HG02973 (cell line): ENCODE measurements around the gene NOP16.

Experiments used
- ATAC-seq: cut with Tn5 transposase; IDR thresholded peaks from one replicate; pipeline ENCODE4 v1.9.1; 2021; ENCODE audit warnings: moderate library complexity; ENCODE audit not compliant: unreplicated experiment

NOP16 gene

DNA sequence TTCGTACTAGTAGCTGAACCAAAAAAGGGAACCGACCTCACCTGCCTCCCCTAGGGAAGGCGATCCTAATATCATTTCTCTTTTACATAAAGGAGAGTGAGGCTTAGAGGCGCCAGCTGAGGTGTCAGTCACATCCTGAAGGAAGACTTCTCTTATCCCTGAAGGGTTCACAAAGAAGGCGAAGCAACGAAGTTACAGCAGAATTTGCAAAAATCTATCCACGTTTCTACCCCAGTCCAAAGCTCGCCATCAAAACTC is 26.2 kb downstream of the NOP16 start:
- no peak for ATAC-seq

DNA sequence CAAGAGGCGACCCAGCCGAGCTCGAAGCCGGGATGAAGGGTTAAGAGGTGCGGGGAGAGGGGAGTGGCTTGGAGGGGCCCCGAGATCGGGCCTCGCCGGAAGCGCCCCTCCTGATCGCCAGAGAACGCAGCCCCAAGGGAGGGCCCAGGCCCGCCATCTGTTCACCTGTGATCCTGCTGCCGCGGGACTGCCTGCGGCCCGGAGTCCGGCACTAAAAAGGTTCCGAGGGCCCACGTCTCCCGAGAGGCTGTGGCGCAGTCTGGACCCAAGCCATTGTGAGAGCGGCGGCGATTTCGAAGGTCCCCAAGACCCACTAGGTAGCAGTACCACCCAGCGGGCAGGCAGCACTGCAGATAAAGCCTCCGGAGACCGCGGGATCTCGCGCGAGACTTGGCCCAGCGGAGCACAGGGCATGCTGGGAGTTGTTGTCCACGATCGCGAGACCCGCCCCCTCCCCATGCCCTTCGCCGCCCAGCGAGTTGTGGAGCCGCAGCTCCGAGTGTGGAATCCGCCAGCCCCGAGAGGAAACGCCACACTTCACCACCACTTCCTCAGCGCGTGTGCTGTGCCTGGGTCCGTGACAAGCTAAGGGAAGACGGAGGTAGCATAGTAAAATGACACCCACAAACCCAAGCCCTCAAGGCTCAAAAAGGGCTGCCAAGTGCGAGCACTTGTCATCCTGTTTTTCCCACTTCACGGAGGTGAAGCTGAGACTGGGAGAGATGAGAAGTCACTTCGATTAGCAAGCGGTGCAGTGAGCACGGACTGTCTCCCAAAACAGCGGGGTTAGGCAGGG is 26.8 kb downstream of the NOP16 start, which contains the start of gene KIAA1191:
Gene KIAA1191 (minus strand): TSS at position 328 of the 796 bp plus-strand sequence. CDS start 2,256 bp downstream, outside the sequence.
- ATAC-seq: peak; percentile 87

DNA sequence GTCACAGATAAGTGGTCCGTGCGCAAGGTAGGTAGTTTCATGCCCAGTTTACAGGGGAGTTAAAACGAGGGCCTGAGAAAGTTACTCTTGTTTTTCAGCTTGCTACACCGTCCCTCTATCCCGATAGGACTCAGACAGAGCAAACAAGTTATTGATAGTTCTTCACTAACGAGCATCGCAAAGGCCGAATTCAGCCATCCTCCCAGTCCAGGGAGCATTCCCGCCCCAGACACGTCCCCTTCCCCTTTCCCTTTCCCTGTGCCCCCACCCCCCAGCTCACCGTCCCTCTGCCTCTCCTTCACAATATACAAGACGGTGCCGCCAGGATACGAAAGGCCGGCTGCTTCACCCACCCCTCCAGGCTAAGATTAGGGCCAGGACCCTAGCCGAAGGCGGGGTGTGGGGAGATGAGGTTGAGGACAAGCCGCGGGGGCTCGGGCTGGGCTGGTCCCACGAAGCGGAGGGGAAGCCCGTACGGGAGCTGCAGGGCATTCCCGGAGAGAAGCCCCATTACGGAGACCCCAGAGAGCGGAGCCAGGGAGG is 27.4 kb downstream of the NOP16 start:
- ATAC-seq: no peak

DNA sequence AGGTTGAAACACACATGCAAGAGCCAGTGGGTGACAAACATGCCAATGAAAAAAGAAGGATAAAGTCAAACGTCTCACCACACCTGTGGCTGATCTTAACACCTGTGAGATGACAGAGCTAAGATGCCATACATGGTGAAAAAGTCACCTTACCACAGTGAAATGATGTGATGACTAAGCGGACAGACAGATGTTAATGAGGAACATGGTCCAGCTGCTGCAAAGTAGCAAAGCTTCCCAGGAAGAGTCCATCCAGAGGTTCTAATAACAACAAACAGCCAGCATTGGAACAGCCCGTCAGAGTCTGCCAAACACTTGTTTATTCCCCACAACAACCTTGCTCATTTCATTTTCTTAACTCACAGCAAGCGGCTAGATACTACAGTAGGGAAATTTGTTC is 28.7 kb downstream of the NOP16 start:
- no peak for ATAC-seq

DNA sequence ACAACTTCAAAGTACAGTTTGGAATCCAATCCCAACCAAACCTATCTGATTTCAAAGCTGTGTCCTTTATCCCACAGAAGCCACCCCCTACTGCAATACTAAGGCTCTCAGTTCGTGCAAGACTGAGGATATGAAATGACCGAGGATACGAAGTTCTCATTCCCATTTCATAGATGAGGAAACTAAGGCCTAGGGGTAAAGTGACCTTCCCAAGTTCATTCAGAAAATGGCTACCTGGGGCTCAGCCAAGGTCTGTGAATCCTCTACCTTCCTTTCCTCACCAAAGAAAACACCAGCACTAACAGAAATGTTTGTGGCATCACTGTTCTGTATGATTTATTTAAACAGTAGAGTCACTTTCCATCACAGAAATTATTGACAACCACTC is 32.2 kb downstream of the NOP16 start:
- no peak for ATAC-seq

DNA sequence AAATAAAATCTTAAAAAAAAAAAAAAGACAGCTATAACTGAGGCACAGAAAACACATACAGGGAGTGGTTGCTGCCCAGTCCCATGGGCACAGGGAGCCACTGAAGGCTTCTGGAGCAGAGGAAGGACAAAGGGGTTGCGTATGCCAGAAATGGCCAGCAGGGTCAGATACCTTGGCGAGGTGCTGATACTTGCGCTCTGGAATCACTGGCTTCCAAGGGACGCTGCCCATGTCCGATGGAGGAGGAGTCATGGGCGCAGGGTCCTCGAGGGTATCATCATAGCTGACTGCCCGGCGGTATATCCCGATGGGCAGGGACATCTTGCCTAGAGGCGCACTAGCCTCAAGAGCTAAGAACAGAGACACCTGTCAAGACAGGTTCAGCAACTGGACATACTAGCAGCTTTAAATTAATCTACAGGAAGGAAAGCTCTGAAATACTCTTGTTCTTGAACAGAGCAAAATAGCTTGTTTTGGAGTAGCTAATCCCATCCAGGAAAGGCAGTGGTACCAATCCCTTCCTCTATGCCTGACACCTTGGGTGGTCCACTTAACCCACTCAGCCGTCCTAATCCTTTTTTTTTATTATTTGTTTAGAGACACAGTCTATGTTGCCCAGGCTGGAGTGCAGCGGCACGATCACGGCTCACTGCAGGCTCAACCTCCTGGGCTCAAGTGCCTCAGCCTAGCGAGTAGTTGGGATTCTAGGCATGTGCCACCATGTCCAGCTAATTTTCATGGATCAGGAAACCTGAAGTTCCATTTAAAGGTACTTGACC is 32.8 kb downstream of the NOP16 start:
- no peak for ATAC-seq

DNA sequence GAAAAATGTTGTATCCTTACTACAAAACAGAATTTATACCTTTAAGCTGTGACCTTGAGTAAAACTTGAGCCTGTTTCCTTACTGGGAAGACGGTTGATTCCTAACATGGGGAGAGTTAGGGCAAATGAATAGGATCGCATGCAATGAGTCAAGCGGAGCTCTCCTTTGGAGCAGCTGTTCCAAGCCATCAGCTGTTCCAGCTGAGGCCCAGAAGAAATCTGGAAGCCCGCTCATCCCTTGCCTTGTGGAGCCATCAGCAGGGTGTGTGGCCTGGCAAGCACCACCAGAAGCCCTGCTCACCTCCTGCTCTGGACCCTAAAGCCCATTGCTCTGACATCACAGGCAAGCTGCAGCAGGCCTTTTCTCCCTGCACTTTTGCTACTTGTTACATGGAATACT is 34.9 kb downstream of the NOP16 start:
- no peak for ATAC-seq

DNA sequence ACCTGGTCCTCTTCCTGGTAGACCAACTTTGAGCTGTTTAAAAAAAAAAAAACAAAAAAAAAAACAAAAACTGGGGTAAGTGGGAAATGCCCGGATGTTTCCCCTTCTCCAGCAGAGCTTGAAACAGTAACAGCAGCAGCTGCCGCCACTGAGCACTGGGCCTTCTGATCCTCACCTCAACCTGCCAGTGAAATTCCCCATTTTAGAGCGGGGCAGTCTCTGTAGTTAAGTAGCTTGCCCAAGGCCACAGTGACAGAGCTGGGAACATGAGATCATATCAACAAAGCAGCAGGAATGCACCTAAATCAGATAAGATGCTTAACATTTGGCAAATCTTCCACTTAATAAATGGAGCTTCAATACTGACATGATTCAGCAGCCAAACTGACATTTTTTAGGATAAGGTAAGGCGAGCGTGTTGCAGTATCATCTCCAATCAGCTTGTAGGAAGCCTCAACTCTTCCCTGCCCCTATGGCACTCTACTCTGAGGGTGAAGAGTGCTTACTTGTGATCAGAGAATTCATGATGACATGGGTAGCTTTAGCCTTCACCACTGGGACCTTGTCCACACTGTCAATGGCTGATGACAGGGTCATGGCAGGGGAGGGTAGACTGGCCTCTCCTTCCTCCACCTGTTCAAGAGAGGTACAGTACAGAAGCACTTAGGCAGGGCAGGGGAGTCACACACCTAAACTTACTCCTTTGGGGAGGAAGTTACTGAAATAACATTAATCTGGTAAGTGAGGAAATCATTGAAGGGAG is 36.1 kb downstream of the NOP16 start:
- ATAC-seq: no peak

DNA sequence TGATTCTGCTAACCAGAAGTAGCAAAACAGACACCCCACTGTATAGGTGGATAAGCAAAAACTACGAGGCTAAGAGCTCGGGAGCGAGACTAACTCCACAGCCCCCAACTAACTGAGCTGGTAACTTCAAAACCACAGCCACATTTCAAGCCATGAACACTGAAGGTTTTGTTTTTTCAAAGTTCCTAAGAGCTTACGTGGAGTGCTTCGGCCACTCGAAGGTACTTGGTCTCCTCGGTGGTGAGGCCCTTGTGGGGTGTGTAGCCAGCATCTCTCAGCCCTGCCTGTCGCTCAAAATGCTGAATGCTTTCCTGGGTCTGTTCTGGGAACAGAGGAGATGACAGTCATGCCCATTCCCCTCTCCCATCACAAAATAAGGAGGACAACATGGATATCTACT is 38.0 kb downstream of the NOP16 start:
- no peak for ATAC-seq

DNA sequence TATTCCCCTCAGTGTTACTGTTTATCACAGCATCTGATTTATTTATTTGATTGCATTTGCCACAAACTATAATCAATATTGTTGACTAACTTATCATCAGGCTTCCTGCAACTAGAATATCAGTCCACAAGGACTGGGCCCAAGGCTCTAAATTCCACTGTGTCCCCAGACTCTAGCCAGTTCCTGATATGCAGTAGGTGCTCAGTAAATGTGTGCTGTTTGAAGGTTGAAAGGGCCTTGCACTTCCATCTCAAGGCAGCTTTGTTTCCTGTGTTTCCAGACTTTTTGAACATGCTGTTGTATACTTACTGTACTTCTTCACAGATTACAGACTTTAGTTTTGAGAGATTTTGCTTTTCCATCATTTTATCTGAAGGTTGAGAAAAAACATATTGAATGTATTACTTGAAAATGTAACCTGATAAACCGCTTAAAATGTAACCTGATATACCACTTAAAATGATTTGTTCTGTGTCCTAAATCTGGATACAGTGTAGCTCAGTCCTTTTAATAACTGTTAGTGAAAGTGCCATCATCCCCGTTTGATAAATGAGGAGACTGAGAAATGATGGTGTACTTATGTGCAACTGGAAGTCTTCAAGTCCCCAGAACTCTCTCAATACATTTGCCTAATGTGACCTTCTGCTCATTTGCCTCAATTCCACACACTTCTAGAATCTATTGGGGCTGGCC is 45.5 kb downstream of the NOP16 start:
- no peak for ATAC-seq

DNA sequence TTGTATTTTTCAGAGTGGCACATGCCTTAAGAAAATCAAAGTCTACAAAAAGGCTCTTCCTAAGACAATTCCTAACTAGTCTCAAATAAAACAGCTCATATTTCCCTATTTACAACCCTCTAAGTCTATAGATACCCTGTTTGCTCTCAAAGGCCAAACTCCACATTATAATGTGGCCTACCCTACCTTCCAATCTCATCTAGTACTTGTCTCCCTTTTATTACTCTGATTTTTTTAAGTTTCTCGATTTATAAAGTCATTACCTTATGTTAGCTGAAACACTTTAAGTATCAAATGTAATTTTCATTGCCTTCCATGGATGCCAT is 46.3 kb downstream of the NOP16 start:
- ATAC-seq: no peak

DNA sequence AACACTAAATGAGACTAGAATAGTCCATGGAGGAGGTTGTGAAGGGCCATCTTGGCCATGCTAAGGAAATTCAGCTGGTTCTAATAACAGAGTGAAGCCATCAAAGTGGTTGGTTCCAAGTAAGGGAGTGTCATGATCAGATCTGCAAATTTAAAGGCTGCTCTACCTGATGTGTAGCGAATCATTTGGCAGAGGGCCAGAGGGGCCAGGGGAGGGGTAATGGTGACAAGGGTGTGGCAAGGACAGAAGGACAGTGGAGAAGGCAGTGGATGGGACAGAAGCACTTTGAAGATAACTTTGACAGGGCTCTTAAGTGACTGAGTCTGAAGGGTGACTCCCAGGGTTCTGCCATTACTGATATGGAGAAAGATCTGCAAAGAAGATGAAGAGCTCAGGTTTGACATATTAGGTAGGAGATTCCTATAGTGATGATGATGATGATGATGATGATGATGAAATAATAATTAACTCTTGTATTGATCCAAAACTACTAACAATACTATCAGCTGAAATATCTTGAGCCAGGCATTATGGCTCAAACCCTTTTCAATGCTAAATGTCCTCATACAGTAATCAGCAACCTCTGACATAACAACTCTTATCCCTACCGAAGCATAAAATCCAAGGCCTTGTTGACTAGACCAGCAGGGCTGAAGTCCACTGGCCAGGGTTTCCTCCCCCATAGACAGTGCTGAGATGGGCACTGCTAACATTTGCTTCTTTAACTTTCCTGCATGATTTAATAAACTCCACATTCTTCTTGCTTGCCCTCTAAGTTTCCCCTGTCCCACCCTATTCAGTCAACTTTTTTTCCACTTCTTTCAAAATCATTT is 46.9 kb downstream of the NOP16 start:
- no peak for ATAC-seq

DNA sequence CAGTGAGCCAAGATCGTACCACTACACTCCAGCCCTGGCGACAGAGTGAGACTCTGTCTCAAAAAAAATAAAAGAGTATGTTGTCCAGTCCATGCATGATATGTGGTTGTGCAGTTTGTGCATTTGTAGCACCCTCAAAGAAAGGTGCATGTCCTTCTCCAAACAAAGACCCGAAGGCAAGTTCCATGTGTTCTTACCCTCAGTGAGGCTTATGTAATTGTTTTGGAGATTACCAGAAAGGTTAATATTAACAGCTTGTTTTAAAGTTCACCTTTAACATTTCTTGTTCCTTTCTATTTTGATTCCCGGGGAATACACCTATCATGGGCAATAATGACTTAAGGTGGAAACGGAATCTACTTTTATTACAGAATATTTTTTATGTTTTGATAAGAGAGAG is 49.1 kb downstream of the NOP16 start:
- no peak for ATAC-seq

DNA sequence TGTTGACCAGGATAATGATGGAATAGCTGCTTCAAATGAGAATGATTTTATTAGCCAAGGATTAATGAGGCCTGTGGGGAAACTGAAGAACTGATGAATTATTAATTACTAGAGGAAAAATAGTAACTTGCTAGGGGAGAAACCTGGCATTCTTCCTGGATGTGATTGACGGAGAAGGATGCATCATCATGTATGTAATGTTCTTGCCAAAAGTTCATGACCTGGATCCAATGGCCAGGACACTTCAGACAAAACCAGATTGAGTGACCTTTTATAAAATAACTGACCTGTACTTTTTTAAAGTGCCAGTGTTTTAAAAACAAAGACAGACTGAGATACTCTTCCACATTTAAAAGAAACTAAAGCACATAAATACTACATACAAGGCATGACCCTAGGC is 50.5 kb downstream of the NOP16 start:
- no peak for ATAC-seq

DNA sequence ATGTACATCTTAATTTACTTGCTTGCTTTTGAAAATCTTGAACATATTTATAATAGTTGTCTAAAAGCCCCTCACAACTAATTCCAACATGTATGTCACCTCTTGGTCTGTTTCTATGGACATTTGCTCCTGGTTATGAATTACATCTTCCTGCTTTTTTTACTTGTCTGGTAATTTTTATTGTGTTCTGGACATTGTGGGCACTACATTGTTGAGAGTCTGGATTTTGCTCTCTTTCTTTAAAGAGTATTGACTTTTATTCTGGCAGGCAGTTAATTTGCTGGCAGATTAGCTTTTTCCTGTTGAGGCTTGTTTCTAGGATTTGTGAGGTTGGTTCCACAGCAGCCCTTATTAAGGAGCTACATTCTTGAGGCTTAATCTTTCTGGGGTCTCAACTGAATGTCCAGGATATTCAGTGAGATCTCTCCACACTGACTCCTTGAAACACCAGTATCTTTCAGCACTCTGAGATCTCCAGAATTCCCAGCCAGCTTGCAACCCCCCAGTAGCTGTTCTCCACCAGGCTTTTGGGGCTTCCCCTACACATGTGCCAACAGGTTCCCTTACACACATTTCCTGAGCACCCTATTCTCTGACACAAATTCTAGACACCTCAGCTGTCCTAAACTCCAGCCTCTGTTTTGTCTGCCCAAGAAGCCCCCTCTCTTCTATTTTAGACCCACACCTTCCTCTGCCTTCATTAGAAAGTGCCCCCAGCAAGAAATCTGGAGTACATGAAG is 54.2 kb downstream of the NOP16 start:
- no peak for ATAC-seq
